Body of pancreas (tissue), 4 donors: Measurements from ENCODE around the gene CLDN6.

ENCODE experiments used
- POLR2A ChIP-seq, 3 donors: fragments of 450-650 bp; IDR thresholded peaks; one replicate each; pipeline ENCODE4 v1.6.1; 2016; ENCODE audit warnings: antibody characterized with exemption in 3 of 3, mild to moderate bottlenecking in 2 of 3
- TF ChIP-seq, protein P1 (sequence below), 7 experiments: fragments of 450-650 bp in 4 of 7; fragments of 200-600 bp in 3 of 7; sonication (generic) in 3 of 7; IDR thresholded peaks; one replicate each; pipeline ENCODE4 v1.5.1; 2016 to 2019; ENCODE audit warnings: antibody characterized with exemption in 7 of 7

DNA sequence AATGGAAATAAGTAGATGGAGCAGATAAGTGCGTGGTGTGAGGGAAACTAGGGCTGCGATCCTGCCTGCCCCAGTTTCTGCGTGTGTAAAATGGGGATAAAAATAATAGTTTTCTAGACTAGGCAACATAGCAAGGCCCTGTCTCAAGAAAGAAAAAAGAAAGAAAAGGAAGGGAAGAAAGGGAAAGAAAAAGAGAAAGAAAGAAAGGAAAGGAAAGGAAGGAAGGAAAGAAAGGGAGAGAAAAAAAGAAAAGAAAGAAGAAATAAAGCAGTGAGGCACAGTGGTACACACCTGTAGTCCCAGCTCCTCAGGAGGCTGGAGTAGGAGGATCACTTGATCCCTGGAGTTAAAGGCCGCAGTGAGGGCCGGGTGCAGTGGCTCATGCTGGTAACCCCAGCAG, 35.6 kb downstream of the CLDN6 start:
- TF ChIP-seq, protein P1, sequence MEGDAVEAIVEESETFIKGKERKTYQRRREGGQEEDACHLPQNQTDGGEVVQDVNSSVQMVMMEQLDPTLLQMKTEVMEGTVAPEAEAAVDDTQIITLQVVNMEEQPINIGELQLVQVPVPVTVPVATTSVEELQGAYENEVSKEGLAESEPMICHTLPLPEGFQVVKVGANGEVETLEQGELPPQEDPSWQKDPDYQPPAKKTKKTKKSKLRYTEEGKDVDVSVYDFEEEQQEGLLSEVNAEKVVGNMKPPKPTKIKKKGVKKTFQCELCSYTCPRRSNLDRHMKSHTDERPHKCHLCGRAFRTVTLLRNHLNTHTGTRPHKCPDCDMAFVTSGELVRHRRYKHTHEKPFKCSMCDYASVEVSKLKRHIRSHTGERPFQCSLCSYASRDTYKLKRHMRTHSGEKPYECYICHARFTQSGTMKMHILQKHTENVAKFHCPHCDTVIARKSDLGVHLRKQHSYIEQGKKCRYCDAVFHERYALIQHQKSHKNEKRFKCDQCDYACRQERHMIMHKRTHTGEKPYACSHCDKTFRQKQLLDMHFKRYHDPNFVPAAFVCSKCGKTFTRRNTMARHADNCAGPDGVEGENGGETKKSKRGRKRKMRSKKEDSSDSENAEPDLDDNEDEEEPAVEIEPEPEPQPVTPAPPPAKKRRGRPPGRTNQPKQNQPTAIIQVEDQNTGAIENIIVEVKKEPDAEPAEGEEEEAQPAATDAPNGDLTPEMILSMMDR (IDR thresholded peaks at IDR 0.05), result no peak
- TF ChIP-seq POLR2A (IDR thresholded peaks at IDR 0.05), result no peak
